Right lung (tissue), 5 donors: ENCODE measurements around the gene ATP5MC2. TPM values are rescaled to one million over a fixed set of nuclear protein-coding genes. Genes with fewer than 3 reads are reported as not detected.
"Not testable (repeated sequence)": the region's sequence is repeated elsewhere in the genome, so short reads cannot be mapped to it uniquely, and the experiment has no call there.

Experiments used
- DNase-seq, 2 donors: peaks; one replicate each; pipeline ENCODE4 v3.0.0-alpha.2; 2013
- polyA plus RNA-seq, 5 donors: library from polyadenylated mRNA; unstranded; fragments of 120-200 nt; gene quantifications; one replicate each; pipeline versions ENCODE4 v1.2.1 to v1.2.3, GENCODE V29; 2013; ENCODE audit warnings: inconsistent platforms in 1 of 5, low replicate concordance in 1 of 5; ENCODE audit not compliant: insufficient read length in 5 of 5, insufficient read depth in 1 of 5

Gene ATP5MC2
- polyA plus RNA-seq, 5 donors: 523 to 676 (median 583) TPM

- DNase-seq: peak; percentile 25 to 42
Measured at GRCh38 chr12:53659011-53659551, 16.8 kb downstream of the ATP5MC2 start.

DNA sequence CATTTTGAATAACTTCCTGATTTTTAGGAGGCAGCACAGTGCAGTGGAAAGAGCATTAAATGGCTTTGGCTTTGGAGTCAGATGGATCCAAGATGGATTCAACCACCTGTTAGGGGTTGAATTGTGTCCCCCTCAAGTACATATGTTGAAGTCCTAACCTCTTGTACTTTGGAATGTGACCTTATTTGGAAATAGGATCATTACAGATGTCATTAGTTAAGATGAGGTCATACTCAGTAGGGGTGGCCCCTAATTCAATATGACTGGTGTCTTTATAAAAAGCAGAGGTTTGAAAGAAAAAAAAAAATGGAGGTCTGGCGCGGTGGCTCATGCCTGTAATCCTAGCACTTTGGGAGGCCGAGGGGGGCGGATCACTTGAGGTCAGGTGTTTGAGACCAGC, 18.8 kb downstream of the ATP5MC2 start:
- no peak for DNase-seq

GRCh38 chr12:53653595-53653994, 22.3 kb downstream of the ATP5MC2 start:
- DNase-seq: no peak

DNA sequence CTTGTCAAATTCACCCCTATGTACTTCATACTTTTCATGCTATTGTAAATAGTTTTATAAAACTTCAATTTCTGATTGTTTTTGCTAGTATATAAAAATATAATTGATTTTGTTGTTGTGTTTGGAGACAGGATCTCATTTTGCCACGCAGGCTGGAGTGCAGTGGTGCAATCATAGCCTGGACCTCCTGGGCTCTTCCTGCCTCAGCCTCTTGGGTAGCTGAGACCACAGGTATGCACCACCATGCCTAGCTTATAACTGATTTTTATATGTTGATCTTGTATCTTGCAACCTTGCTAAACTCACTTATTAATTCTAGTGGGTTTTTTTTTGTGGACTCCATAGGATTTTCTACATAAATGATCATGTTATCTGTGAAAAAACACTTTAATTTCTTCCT, 23.5 kb downstream of the ATP5MC2 start:
- DNase-seq: no peak

- no peak for DNase-seq
Measured at GRCh38 chr12:53651737-53652136, 24.1 kb downstream of the ATP5MC2 start.

- DNase-seq: not testable (repeated sequence)
Measured at GRCh38 chr12:53646300-53646699, 29.6 kb downstream of the ATP5MC2 start.

DNA sequence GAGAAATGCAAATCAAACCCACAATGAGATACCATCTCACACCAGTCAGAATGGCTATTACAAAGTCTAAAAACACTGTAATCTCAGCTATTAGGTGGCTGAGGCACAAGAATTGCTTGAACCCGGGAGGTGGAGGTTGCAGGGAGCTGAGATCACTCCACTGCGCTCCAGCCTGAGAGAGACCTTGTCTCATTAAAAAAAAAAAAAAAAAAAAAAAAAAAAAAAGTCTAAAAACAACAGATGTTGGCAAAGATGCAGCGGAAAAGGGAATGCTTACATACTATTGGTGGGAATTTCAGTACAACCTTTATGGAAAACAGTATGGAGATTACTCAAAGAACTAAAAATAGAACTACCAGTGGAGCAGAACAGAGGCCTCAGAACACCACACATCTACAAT, 30.7 kb downstream of the ATP5MC2 start:
- no peak for DNase-seq

DNA sequence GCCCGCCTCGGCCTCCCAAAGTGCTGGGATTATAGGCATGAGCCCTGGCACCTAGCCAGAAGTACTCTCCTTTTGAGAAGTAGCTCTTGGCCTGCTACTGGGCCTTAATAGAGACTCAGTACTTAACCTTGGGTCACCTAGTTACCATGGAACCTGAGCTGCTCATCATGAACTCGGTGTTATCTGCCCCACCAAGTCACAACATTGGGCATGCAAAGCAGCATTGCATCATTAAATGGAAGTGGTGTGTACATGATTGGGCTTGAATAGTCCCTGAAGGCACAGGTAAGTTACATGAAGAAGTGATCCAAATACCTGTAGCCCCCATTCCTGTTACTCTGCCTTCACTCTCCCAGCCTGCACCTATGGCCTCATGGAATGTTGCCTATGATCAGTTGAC, 31.8 kb downstream of the ATP5MC2 start:
- DNase-seq: no peak

DNA sequence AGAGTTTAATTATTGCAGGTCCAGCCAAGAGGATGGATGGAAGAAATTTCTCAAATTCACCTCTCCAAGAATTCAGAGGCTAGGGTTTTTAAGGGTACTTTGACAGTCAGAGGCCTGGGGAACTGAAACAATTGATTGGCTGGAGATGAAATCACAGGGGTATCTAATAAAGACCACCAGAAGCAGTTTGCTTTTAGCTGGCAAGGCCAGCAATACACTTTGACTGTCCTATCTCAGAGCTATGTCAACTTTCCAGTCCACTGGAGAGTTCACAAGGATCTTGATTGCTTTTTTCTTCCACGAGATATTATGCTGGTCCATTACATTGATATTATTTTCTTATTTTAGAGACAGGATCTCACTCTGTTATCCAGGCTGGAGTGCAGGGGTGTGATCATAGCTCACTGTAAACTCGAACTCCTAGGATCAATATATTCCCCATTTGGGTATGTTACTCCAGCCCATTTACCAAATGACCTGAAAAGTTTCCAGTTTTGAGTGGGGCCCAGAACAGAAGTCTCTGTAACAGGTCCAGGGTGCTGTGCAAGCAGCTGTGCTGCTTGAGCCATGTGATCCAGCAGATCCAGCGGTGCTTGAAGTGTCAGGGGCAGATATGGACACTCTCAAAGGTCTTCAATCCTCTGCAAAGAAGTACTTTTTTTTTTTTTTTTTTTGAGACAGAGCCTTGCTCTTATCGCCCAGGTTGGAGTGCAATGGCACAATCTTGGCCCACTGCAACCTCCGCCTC, 32.5 kb downstream of the ATP5MC2 start:
- DNase-seq: no peak

DNA sequence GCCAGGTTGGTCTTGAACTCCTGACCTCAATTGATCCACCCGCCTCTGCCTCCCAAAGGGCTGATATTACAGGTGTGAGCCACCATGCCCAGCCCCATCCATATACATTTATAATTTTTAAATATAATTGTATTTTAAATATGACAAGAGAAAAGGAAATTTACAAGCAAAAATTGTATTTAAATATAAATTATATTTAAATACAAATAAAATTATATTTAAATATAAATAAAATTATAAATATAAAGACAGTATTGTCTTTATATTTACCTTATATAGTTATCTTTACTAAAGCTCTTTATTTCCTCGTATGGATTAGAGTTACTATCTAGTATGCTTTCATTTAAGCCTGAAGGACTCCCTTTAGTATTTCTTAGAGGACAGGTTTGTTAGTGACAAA, 37.8 kb downstream of the ATP5MC2 start:
- DNase-seq: no peak

GRCh38 chr12:53636641-53637040, 39.2 kb downstream of the ATP5MC2 start:
- DNase-seq: no peak

DNA sequence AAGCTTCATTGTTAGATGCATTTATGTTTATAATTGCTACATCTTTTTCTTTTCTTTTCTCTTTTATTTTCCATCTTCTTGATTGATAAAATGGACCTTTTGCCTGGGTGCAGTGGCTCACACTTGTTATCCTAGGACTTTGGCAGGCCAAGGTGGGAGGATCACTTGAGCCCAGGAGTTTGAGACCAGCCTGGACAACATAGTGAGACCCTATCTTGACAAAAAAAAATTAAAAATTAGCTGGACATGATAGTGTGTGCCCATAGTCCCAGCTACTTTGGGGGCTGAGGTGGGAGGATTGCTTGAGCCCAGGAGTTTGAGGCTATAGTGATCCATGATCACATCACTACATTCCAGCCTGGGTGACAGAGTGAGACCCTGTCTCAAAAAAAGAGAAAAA, 40.2 kb downstream of the ATP5MC2 start:
- not testable (repeated sequence) for DNase-seq

DNA sequence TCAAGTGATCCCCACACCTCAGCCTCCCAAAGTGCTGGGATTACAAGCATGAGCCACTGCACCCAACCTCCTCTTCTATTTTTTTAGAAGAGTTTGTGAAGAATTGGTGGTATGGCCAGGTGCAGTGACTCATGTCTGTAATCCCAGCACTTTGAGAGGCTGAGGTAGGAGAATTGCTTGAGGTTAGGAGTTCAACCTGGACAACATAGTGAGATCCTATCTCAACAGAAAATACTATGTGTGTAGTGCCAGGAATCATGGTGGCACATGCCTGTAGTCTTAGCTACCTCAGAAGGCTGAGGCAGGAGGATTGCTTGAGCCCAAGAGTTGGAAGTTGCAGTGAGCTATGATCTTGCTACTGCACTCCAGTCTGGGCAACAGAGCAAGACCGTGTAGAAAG, 44.2 kb downstream of the ATP5MC2 start:
- no peak for DNase-seq

DNA sequence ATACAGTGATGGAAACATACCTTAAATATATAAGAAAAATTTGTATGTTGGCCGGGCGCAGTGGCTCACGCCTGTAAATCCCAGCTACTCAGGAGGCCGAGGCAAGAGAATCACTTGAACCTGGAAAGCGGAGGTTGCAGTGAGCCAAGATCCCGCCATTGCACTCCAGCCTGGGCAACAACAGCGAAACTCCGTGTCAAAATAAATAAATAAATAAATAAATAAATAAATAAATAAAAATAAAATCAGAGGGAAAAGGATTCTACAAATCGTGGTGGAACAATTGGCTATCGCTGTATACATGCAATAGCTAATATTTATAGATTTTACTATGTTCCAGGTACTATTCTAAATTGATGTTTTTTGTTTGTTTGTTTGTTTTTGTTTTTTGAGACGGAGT, 48.0 kb downstream of the ATP5MC2 start:
- no peak for DNase-seq

GRCh38 chr12:53626702-53627169, 49.1 kb downstream of the ATP5MC2 start:
- DNase-seq: no peak

DNA sequence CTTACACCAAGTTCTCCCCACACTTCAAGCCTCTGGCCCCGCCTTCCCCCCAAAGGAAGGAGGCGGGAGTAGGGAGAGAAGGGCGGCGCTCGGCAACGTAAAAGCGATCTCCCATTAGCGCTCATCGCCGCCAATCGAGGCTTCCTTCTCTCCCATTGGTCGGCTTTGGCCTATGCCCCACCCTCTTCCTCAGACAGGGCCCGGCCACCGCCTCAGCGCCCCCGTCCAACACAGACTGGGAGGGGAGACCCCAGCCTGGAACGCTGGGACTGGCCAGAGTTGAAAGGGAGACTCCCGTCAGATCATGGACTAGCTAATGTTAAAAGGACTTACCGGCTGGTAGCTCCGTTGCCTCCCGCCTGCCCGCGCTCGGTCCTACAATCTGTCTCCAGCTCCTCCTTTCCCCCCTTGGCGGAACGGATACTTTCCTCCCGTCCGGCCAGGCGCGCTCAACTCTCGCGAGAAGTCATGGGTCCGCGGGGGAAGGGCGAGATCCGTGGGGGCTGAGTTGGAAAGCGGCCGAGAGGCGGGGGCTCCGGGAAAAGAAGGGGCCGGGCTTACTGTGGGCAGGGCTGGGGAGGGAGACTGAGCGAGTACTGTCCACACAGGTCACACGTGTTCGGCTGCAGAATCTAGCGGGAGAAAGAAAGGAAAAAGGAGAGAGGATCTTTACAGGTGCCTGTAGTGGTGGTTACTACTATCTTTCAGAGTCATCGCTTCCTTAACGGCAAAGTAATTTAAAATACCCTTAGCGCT, 49.8 kb downstream of the ATP5MC2 start, which contains the start of gene ATF7:
Gene ATF7, minus strand, starts transcription at position 437 of the 756 bp plus-strand sequence. CDS start 25,382 bp downstream, outside the sequence.
- DNase-seq: peak; percentile 99

- no peak for DNase-seq
Measured at GRCh38 chr12:53625373-53625945, 50.4 kb downstream of the ATP5MC2 start.

DNA sequence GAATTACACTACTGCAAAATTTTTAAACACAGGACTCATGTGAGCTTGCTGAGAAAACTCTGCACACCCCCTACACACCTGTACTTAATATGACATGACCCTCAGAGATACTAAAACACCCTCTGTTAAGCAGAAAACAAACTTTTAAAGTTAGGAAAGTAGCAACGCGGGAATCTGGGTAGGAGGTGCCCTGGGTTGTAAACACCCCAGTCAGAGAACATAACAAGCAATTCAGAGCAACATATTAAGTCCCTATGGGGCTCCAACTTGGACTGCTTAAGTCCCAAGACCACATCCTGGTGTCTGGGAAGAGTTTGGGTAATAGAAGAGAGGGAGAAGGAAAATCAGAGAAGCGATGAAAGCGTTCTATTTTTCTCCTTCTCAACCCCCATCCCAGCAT, 50.9 kb downstream of the ATP5MC2 start:
- DNase-seq: peak in 1 of 2 donors; percentile 7

DNA sequence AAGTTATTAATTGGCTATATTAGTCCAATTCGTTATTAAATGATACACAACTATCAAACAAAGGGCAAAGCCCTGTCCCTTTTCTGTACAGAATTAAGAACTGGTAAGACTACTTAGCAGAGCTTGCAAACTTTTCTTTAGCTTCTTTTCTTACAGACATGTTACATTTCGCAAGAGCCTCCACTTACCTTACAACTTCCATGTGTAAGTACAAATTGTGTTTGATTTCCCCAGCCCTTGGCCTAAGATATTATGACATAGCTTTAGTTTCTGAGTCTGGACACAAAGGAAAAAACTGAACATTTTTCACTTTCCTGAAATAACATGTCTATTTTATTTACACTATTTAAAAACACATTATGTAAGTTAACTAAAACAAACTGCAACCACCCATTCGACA, 51.4 kb downstream of the ATP5MC2 start:
- peak; percentile 33 to 36 for DNase-seq

DNA sequence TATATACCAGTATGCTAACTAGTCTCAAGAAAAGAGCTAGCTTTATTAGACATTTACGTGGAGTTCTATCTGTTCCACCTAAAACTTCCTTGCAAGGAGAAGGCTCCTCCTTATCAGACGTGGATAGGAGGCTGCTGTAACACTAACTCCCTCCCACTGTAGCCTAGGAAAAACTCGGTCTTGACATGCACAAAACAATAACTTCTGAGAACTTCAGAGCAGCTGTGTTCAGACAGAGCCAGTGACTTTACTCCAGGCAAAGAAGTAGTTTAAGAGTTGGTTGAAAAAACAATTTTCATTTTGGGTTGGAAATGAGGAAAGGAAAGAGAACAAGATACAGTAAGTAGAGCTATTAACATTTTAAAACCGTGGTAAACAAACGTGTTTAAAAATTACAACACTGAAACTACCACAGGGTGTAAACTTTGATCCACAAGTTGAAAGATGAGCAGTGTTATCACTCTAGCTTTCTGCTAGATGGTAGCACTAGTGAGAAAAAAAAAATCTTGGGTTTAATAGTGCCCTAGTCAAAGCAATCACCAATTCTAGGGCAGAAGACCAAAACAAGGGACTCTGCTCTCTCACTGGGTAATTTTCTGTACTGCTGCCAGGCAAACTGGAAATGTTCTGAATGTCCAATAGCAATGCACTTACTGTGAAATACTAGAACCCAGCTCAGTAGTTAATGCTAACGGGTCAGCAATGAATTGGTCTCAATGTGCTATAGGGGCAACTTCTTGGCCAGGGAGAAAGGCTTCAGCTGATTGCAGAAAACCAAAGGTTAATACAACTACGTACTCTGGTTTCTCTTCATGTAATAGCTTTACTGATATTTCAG, 52.1 kb downstream of the ATP5MC2 start:
- peak; percentile 54 to 67 for DNase-seq

GRCh38 chr12:53622724-53623123, 53.2 kb downstream of the ATP5MC2 start:
- DNase-seq: no peak
